NOMO-1 treated with dmso at 0.1 percent for 144 hours (cell line): ENCODE data around the gene EIF2D.

ENCODE experiments used
- DNase-seq: peaks from one replicate; lab custom pipeline; 2025; ENCODE audit not compliant: unreplicated experiment; lab: John Stamatoyannopoulos, UW

The EIF2D gene

DNA sequence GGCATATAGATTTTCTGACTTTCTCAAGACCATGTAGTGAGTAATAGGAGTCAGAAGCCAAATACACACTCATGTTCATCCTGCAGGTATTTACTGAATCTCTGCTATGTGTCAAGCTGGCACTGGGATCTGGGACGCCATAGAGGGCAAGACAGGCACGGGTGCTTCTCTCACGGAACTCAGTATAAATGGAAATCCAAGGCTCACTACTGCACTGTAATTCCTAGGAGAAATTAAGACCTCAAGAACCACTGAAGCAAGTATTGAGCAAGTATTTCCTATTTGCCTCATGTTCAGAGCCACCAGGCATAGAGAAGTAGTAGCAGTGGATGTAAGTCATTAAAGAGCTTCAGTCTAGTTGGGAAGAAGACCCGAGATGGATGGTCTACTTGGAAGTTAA, 38.9 kb downstream of the EIF2D start:
- DNase-seq: no peak

DNA sequence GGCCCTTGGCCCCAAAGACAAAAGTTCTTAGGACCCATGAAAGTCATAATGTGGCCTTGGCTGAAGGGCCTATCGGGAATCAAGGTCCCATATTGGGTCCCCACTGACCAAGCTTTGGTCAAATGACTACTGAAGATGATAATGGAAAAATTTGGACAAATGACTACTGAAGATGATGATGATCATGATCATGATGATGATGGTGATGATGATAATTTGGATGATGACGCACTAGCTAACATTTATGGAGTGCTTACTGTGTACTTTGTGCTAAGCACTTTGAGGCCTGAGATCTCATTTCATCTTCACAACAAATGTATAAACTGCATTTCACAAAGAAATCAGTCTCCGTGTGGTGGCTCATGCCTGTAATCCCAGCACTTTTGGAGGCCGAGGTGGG, 39.4 kb downstream of the EIF2D start:
- DNase-seq: no peak

DNA sequence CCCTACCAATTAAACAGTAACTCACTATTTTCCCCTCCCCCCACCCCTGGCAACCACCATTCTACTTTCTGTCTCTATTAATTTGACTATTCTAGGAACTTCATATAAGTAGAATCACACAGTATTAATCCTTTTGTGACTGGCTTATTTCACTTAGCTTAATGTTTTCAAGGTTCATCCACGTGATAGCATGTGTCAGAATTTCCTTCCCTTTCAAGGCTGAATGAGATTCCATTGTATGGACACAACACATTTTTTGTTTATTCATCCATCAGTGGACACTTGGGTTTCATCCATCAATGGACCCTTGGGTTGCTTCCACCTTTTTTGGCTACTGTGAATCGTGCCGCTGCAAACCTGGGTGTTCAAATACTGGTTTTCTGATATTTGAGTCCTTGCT, 41.7 kb downstream of the EIF2D start:
- DNase-seq: no peak

DNA sequence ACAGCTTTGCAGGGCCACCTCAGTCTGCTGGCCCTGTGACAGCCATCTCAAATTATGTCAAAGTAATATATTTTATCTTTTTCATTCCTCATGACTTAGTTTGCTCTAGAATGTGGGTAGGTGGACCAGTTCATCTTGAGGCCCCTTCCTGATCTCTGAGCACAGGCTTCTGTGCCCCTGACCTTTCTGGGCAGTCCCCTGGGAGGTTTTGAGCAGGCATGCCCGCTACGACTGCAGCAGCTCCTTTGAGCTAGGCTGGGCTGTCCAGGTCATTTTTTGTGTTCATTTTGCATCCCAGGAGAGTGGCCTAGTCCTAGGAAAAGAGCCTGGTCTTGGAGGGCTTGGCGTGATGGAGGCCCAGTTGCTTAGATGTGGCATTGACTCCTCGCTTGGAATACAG, 42.7 kb downstream of the EIF2D start:
- no peak for DNase-seq

DNA sequence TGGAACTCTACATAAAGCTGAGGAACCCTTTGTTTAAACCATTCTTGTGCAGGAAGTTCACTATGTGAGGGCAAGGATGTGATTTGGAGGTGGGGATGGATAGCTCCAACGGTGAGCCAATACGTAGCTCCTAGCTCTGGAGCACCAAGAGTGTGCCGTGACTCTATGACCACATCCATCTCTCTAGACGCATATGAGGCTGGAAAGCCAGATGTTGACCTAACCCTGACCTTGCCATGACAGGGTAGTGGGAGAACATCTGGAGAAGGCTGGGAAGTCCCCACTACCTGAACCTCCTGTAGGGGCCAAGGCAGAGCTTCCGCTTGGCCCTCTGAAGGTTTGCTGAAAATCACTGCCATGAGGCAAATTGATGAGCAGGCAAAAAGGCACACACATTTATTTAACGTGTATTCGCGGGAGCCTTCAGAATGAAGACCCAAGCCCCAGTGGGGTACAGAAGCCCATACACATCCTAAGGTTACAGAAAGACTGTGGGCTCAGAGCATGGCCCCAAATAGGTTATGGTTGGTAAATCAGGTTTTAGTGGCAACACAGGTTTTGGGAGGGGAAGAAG, 43.4 kb downstream of the EIF2D start:
- DNase-seq: no peak

DNA sequence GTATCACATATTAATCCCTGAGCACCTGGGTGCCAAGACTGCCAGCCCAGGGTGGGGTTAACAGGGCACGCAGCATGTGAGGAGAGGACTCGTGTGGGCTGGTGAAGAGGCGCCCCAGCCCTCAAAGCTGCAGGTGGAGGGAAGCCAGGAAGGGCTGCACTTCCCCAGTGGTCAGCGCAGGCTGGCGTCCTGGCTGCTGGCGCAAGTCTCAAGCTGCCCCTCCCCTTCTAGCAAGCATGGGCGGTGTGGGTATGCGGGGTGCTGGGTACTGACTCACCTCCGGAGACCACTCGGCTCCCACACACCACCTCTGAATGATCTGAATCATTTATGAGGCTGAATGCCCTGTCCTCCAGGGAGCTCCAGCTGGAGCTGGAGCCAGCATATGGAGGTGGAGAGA, 44.0 kb downstream of the EIF2D start:
- no peak for DNase-seq

DNA sequence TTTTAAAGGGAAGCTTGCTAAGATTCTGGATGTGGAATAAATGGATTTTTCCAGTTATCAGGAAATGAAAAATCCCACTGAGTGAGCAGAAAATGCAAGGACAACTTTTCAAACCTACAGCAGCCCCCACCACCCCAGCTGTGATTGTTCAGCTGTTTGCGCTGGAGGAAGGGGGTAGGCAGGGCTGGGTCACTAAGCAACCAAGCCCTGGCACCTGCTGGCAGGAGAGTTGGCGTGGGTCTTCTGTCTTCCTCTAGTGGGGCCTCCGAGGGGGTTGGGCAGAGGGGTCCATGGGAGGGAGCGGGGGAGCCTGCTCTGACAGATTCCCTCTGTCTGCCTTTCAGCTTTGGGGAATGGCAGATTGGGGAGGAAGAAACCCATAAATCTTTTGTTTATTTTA, 45.3 kb downstream of the EIF2D start:
- no peak for DNase-seq

DNA sequence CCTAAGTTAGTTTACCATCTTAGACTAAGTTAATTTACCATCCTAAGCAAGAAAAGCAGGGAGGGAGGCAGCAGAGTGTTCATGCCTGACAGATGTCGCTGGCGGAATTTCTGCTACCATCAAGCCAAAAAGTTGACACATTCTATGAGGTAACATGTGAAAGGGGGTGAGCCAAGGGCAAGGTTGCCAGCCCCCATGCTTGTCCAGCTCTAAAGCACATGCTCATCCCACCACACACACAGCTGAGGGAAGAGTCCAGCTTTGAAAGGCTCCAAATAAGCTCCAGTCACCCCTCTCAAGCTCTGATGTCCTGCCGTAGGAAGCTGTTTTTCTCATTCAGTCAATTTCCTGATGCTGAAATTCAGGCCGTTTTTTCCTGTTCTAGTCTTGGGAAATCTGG, 46.3 kb downstream of the EIF2D start:
- no peak for DNase-seq

DNA sequence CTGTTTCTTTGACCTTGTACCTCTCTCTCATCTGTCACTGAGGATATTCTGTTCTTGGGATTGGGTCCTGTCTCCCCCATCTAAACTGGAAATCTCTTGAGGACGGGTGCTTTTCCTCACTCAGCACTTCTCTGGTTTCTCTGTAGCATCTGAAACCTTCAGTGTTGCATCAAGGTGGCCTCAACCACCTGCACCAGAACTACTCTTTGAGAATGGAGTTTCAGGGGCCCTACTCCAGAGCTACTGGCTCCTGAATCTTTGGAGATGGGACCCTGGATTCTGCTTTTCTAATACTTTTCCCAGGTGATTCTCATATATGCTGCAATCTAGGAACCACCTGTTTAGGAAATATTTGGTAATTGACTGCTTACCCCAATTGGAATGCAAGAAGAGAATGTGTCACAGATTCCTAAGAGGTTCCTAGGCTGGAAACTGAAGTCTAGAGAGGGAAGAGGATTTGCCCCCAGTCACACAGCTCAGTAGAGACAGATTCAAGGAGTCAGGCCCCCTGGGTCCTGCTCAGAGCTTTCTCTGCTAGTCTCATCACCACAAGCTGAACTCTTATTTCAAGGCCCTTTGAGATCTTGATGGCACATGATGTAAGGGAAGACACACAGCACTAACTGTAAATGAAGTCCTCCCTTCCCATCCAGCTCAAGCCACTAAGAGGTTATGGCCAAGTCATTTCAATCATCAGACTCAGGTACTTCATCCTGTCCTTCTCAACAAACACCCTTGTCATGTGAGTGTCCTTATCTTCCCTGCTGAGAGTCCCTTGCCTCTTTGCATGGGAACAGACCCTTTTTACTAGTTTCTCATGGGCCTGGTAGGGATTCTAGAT, 48.7 kb downstream of the EIF2D start:
- no peak for DNase-seq

DNA sequence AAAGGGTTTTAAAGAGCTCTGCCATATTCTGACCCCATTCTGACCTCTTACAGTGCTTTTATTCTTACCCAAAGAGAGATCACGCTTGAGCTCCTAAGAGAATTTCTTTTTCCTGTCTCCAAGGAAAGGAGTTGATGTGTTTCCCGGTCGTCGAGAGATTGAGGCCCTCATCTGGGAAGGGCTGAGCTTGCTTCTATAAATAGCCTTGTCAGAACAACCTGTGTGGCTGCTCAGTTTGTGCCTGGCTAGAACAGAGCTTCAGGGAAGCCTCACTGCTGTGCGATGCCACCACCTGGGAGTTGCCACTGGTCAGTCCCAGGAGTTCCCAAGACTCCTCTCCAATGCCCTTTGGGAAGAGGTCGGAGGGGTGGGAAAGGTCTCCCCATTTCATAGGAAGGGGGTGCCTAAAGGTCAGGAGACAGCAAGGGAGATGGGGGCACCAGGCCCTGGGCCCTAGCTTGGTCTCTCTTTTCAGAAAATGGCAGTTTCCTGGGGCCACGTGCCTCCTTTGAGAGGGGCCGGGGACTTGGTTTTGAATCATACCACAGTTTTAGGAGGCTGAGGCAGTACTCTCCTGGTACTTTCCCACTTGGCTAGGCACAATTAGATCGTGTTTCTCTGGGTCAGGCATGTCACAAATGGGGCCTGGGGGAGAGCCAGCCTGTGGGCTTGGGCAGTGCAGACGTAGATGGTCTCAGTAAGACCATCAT, 52.1 kb downstream of the EIF2D start:
- DNase-seq: no peak

DNA sequence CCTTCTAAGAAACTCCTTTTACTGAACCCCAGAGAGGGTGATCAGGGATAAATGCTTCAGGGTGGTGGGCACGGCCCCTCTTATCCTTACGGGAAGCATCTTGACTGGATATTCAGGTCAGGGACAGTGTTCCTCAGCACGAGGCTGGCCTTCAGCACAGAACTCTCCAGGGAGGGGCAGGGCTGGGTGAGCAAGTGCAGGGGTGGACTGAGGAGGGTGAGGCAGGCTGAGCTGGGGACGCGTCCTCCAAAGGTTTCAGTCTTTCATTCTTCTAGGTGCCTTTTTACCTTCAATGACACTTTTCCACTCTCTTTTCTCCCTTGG, 52.6 kb downstream of the EIF2D start:
- DNase-seq: no peak

DNA sequence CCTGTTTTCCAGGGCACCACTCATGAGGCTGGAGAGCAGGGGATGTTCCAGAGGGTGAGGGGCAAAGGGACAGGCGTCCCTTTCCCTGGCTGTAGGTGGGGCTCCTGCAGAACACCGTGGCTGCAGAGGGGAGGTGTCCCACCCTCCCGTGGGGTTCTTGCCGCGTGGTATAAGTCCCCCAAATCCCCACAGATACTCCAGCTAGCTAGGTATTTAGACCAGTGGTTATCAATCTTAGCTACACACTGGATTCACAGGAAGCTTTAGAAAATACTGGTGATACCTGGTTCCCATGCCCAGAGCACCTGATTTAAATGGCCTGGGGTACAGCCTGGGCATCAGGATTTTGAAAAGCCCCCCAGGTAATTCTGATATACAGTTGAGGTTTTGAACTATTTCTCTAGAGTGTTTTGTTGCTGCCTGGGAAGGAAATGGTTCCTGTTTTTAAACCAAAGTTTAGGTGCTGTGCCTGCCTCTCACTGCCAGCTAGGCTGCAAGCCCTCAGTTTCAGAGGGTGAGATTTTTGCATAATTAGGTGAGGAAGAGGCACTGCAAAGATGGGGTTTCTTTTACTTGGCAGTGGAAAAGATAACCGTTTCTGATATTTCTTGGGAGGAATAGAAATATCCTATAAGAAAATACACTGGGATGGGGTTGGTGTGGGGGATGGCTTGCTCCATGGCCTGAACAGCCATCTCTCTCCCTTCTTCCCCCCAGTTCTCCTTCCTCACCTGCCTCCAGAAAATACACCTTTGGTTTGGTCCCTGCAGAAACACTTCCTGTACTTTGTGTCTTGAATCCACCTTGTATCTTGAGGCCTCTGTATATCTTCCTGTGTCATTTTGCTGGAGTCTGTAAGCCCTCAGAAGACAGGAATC, 53.2 kb downstream of the EIF2D start:
- peak; percentile 13 for DNase-seq

DNA sequence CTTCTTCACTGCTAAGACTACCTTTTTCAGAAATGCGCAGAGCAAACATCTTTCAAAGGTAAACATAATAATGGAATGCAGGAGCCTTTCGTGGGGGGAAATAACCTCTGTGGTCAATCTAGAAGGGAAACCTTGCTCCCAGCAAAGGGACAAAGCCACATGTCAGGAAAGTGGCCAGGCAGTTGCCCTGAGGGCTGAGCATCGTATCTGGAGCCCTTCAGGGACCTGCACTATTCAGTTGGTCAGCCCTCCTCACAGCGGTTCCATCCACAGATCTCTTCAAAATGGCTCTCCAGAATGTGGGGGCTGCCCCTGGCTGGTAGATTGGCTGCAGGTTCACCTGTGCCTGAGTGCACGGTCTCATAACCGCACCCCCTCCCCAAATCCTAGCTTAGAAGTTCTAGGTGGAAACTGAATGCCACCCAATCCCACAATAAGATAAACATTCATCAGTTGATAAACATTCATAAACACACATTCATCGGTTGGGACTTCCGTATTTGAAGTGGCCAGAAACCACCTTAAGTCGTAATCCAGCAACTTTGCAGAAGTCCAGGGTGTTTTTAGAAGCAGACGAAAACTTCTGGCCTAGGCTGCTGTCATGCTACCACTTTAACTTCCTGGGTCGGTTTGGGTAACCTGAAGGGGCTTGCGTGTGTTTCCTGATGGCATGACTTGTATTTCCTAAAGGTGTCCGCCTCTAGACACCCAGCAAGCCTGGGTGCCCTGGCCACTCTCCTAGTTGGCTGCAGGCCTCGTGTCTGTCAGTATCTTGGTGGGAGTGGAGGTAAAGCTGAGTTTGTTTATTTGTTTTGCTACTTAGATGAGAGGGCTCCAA, 54.4 kb downstream of the EIF2D start:
- peak; percentile 52 for DNase-seq

DNA sequence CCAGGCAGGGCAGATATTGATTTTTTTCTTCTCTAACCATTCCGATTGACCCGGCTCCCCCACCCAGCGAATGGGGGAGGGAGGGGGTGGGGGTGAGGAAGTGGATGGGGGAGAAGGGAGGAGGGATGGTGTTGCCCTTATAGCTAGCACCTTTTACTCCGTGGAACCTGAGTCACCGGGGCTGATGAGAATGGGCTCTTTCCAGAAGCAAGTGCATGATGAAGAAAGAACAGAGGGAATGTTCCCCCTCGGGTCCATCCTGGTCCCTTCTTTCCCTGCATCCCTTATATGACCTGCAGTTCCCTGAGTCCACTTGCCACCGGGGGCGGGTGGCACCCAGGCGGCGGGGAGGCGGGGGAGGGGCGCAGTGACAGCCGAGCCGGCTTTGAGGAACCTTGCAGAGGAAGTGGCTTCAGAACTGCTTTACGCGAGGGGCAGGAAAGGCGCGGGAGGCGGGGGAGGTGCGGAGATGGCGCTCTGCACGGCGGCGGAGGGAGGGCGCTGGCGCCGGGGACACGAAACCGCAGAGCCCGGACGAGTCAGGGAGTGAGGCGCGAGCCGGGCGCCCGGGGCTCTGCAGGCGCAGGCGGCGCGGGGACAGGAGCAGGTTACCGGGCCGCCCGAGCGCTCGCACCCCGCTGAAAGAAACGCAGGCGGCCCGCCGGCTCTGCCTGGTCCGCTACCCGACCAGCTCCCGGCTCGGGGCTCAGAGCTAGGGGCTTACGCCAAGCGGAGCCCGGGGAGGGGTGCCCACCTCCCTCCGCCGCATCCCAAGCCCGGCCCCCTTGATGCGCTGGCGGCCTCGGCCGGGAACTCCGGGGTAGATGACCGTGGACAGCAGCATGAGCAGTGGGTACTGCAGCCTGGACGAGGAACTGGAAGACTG, 55.3 kb downstream of the EIF2D start:
- peak; percentile 90 for DNase-seq

DNA sequence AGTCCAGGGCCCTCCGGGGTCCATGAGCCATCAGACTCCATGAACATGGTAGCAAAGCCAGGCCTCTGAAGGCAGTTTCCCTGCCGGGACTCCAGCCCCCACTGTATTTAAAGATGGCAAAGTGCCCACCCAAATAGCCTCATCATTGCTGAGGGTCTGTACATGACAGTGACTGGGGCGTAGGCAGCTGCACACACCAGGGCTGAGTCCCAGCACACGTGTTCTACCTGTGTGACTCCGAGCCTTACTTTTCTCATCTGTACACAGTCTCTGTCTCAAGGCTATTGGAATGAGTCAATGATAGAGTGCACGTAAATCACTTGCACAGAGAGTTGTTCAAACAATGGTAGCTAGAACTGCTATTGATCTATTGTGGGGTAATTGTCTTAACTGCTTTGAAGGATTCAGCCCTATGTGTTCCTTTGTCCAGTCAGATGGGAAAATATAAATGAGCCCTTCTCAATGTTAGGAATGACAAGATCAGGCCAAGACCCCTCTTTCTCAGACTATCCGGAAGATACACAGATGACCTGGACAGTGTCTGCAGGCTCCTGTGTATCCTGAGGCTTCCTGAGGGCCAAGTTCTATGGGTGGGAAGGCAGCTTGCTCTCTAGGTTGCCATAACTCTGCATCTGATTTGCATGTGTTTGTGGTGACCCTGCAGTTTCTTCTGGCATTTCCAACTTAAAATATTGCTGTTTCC, 56.1 kb downstream of the EIF2D start:
- no peak for DNase-seq

DNA sequence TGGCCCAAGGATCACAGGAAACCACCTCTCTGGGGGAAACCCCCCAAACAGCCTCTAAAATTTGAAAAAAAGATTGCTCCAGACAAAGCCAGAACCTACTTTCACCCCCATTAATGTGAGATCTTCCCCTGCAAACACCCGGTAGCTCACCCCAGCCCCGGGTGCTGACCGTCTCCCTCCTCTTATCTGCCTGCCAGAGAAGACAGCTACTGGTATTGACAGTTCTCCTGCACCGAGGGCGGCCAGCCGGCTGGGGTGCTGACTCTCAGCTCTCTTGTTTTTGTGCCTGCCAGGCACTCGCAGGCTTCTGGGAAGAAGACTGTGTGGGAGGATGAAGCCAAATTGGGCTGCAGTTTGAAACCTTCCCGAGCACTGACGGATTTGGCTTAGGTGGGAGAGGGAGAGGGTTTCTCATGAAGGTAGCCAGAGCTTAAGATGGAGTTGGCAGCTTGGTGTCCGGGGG, 56.8 kb downstream of the EIF2D start:
- DNase-seq: no peak

DNA sequence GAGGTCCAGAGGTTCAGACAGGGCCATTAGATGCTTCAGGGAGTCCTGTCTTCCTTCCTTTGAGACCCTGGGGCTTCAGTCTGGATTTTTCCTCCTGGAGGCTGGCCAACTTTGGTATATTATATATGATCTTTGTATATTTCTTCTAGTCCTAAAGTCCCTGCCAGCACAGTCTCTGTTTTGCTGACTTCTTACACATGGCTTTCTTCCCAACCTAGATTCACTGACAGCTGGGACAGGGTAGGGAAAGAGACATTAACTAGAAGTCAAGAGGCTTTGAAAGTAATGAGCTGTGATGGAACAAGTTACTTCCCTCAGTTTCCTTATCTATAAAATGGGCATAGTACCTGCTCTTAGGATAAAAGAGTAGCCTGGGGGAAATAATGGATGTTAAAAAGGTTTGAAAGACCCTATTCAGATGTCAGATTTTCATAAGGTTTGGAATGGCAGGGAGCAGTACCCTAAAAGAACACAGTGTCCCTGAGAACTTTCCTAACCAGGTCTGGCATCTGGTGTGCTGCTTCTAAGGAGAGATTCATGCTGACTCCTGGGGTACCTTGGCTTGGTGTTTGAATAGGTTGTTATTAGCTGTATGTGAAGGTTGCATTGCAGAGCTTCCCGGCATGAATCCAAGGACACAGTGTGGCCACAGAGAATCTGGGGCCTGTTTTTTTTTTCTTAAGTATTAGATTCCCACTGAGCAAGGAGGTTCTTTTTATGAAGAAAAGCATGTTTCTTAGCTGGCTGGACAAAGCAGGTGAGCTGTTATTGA, 57.4 kb downstream of the EIF2D start:
- no peak for DNase-seq

DNA sequence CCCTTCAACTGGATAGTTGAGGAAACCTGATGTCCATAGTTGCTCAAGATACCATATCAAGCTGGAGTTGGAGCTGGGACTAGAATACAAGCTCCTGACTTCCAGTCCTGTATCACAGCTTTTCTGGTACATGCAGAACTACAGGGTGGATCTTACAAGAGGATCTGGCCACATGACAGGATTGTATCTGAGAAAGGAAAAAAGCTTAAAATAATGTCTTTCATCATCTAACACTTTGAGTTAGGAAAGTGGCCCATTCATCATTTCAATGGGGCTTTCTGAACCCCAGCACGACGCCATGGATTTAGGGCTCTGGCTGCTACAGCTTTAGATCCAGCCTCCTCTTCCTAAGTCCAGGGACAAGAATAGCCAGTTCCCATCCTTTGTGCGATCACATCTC, 58.1 kb downstream of the EIF2D start:
- DNase-seq: no peak
